Glutamatergic neuron (in vitro differentiated cells): ENCODE measurements around the gene PKP4. TPM values are rescaled to one million over a fixed set of nuclear protein-coding genes. Genes with fewer than 3 reads are reported as not detected.

Source experiments
- DNase-seq: peaks from one replicate; pipeline ENCODE4 v3.0.0; 2022
- H3K27ac Mint-ChIP-seq: one replicate; pipeline ENCODE4 v1.8.0; 2020; ENCODE audit warnings: mild to moderate bottlenecking, mixed read lengths, inconsistent platforms; ENCODE audit not compliant: unreplicated experiment
- H3K27me3 Mint-ChIP-seq: one replicate; pipeline ENCODE4 v1.8.0; 2020; ENCODE audit warnings: mild to moderate bottlenecking, moderate library complexity, mixed read lengths, inconsistent platforms; ENCODE audit not compliant: unreplicated experiment
- H3K36me3 Mint-ChIP-seq: one replicate; pipeline ENCODE4 v1.8.0; 2020; ENCODE audit warnings: mild to moderate bottlenecking, mixed read lengths, inconsistent platforms; ENCODE audit not compliant: unreplicated experiment
- H3K4me1 Mint-ChIP-seq: one replicate; pipeline ENCODE4 v1.8.0; 2020; ENCODE audit warnings: mild to moderate bottlenecking, low read depth, mixed read lengths, inconsistent platforms; ENCODE audit not compliant: unreplicated experiment
- H3K4me3 Mint-ChIP-seq: one replicate; pipeline ENCODE4 v1.8.0; 2020; ENCODE audit warnings: mild to moderate bottlenecking, mixed read lengths, inconsistent platforms; ENCODE audit not compliant: unreplicated experiment
- H3K9me3 Mint-ChIP-seq: one replicate; pipeline ENCODE4 v1.8.0; 2020; ENCODE audit warnings: mild to moderate bottlenecking, moderate library complexity, mixed read lengths, inconsistent platforms; ENCODE audit not compliant: unreplicated experiment
- CTCF ChIP-seq: fragments of 200-600 bp; sonication (generic); IDR thresholded peaks from one replicate; pipeline ENCODE4 v1.5.0; 2021; ENCODE audit not compliant: partially characterized antibody, unreplicated experiment
- total RNA-seq: library from RNA; stranded (reverse); fragmentation: NEBNext Ultra II Directional; extraction: Animal tissue kit (Norgen Biotek cat#: 25700); gene quantifications from one replicate; pipeline ENCODE4 v1.2.1, GENCODE V29; 2021; ENCODE audit not compliant: unreplicated experiment

Gene PKP4
- total RNA-seq, 1 donor from 2014 or later = 25.0 TPM

GRCh38 chr2:158629116-158629515 is 172.4 kb downstream of the PKP4 start:
- no peaks in the 10 kb centered on the region for H3K9me3 Mint-ChIP-seq
- DNase-seq = no peak
- H3K36me3 Mint-ChIP-seq = no peaks in the 10 kb centered on the region
- H3K4me3 Mint-ChIP-seq = no peak overlapping the region
- no peaks in the 10 kb centered on the region for H3K4me1 Mint-ChIP-seq
- H3K27ac Mint-ChIP-seq = no peak overlapping the region
- no peaks in the 10 kb centered on the region for H3K27me3 Mint-ChIP-seq
- no peak for TF ChIP-seq CTCF

DNA sequence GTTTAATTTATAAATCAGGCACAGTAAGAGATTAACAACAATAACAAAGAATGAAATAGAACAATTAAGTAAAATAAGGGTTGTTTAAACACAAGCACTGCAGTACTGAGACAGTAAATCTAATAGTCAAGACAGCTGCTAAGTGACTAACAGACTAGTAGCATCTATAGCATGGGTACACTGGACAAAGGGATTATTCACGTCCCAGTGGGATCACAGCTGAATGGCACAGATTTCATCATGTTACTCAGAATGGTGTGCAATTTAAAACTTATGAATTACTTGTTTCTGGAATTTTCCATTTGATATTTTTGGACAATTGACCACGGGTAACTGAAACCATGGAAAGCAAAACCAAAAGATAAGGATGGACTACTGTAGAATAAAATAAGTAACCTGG is 176.5 kb downstream of the PKP4 start:
- H3K27ac Mint-ChIP-seq = no peak overlapping the region
- peaks cover under 1% of the 10 kb centered on the region for H3K4me1 Mint-ChIP-seq
- no peaks in the 10 kb centered on the region for H3K27me3 Mint-ChIP-seq
- H3K36me3 Mint-ChIP-seq = no peaks in the 10 kb centered on the region
- no peak overlapping the region for H3K4me3 Mint-ChIP-seq
- DNase-seq = no peak
- H3K9me3 Mint-ChIP-seq = no peaks in the 10 kb centered on the region
- no peak for TF ChIP-seq CTCF

GRCh38 chr2:158634627-158635026 is 177.9 kb downstream of the PKP4 start:
- H3K4me1 Mint-ChIP-seq = peaks cover 3% of the 10 kb centered on the region
- H3K27ac Mint-ChIP-seq = no peak overlapping the region
- TF ChIP-seq CTCF = no peak
- no peaks in the 10 kb centered on the region for H3K27me3 Mint-ChIP-seq
- H3K9me3 Mint-ChIP-seq = no peaks in the 10 kb centered on the region
- DNase-seq = no peak
- no peak overlapping the region for H3K4me3 Mint-ChIP-seq
- H3K36me3 Mint-ChIP-seq = no peaks in the 10 kb centered on the region

DNA sequence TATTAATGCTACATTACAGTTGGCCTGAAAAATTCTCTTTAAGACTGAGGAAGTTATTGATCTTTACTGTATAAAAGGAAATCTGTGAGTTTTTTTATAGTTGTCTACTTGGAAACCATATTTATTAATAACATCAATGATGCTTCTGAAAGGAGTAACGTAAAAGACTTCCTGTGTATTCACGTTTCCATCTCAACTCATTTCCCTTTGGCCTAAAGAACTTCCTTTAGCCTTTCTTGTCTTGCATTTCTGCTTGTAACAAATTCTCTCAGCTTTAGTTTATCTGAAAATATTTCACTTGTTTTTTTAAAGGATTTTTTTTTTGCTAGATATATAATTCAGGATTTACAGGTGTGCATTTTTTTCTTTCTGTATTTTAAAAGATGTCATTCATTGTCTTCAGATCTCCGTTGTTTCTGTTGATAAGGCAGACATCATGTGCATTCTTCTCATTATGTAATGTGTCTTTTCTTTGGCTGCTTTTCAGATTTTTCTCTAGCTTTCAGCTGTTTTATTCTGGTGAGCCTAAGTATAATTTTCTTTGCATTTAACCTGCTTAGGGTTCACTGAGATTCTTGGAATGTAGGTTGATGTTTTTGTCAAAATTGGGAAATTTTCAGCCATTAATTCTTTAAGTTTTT is 179.3 kb downstream of the PKP4 start:
- no peak for DNase-seq
- Mint-ChIP-seq H3K27ac (no peak overlapping the region), H3K36me3 (no peaks in the 10 kb centered on the region), H3K4me3 (no peak overlapping the region), H3K9me3 (no peaks in the 10 kb centered on the region), H3K27me3 (no peaks in the 10 kb centered on the region), H3K4me1 (peaks cover 9% of the 10 kb centered on the region)
- no peak for TF ChIP-seq CTCF

- Mint-ChIP-seq H3K4me1 (peaks cover 9% of the 10 kb centered on the region), H3K27me3 (no peaks in the 10 kb centered on the region), H3K9me3 (no peaks in the 10 kb centered on the region), H3K4me3 (no peak overlapping the region), H3K27ac (no peak overlapping the region), H3K36me3 (no peaks in the 10 kb centered on the region)
- no peak for DNase-seq
- TF ChIP-seq CTCF = no peak
Measured at GRCh38 chr2:158637357-158637756, 180.6 kb downstream of the PKP4 start.
